ENCODE data around the gene ADGRG1.

Gene ADGRG1

DNA sequence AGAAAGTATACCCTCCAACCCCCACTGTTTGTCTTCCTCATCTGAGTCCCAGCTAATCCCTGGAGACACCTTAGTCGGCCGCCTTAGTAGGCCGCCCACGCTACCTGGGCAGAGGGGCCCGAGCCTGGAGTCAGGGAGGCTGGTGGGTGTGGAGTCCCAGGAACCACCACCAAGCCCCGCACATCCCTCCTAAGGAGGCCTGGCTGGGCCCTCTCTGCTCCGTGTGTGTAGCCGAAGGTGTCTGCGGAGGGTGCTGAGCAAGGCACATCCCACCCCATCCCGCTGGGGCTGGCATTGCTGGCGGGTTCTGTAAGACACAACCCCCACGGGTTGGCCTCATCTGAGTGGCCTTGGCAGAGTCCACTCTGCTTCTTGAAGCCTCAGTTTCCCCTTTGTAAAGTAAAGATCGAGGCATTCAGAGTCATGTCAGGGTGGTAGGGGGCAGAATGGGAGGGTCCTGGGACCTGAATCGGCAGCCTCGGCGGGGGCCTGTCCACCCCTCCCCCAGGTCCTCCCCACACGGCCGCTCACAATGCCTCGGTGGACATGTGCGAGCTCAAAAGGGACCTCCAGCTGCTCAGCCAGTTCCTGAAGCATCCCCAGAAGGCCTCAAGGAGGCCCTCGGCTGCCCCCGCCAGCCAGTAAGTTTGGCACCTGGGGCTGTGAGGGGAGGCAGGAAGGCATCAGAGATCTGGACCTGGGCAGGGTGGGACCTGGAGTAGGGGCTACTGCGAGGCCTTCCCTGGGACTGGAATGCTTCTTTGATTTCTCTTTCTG, 24.5 kb downstream of the ADGRG1 start:
- no peak for DNase-seq

DNA sequence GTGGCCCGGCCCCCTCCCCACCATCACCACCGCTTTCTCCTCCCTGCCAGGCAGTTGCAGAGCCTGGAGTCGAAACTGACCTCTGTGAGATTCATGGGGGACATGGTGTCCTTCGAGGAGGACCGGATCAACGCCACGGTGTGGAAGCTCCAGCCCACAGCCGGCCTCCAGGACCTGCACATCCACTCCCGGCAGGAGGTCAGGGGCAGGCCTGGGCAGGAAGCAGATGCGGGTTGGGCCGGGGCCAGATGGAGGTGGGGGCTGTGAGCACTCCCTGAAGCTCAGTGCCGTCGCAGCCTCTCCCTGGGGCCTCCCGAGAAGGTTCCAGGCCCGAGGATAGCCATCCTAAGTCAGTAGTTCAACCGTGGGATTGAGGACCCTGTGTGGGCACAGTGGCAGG, 25.5 kb downstream of the ADGRG1 start:
- no peak for DNase-seq

GRCh38 chr16:57656342-57656955, 28.0 kb downstream of the ADGRG1 start:
- DNase-seq = no peak

DNA sequence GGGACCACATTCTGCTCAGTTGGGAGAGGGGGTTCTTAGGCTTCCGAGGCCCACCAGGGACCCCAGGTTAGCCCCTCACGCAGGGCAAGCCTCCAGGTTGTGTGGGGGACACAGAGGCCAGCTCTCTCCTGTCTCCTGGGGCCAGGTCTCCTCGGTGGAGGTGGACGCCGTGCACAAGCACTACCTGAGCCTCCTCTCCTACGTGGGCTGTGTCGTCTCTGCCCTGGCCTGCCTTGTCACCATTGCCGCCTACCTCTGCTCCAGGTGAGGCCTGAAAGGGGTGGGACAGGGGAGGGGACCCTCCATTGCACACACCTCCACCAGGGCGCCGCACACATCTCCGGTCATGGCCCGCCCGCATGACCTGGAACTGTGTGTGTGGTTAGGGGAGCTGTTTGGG, 28.8 kb downstream of the ADGRG1 start:
- no peak for DNase-seq

- DNase-seq = no peak
Observed at GRCh38 chr16:57658130-57658877, 29.9 kb downstream of the ADGRG1 start.

- no peak for DNase-seq
Observed at GRCh38 chr16:57658878-57659674, 30.6 kb downstream of the ADGRG1 start.

- no peak for DNase-seq
Observed at GRCh38 chr16:57660715-57661463, 32.5 kb downstream of the ADGRG1 start.

DNA sequence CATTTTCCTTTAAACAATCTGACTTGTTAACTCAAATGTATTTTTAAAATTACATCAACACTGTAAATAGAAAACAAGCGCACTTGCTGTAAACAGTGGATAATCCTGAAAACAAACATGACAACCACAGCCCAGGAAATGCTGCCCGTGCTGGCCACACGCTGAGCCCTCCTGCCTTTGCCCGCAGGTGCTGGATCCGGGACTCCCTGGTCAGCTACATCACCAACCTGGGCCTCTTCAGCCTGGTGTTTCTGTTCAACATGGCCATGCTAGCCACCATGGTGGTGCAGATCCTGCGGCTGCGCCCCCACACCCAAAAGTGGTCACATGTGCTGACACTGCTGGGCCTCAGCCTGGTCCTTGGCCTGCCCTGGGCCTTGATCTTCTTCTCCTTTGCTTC, 33.1 kb downstream of the ADGRG1 start:
- DNase-seq = no peak

GRCh38 chr16:57661936-57662906, 33.8 kb downstream of the ADGRG1 start:
- no peak for DNase-seq

DNA sequence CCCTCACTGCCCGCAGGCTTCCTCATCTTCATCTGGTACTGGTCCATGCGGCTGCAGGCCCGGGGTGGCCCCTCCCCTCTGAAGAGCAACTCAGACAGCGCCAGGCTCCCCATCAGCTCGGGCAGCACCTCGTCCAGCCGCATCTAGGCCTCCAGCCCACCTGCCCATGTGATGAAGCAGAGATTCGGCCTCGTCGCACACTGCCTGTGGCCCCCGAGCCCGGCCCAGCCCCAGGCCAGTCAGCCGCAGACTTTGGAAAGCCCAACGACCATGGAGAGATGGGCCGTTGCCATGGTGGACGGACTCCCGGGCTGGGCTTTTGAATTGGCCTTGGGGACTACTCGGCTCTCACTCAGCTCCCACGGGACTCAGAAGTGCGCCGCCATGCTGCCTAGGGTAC, 35.0 kb downstream of the ADGRG1 start:
- no peak for DNase-seq

DNA sequence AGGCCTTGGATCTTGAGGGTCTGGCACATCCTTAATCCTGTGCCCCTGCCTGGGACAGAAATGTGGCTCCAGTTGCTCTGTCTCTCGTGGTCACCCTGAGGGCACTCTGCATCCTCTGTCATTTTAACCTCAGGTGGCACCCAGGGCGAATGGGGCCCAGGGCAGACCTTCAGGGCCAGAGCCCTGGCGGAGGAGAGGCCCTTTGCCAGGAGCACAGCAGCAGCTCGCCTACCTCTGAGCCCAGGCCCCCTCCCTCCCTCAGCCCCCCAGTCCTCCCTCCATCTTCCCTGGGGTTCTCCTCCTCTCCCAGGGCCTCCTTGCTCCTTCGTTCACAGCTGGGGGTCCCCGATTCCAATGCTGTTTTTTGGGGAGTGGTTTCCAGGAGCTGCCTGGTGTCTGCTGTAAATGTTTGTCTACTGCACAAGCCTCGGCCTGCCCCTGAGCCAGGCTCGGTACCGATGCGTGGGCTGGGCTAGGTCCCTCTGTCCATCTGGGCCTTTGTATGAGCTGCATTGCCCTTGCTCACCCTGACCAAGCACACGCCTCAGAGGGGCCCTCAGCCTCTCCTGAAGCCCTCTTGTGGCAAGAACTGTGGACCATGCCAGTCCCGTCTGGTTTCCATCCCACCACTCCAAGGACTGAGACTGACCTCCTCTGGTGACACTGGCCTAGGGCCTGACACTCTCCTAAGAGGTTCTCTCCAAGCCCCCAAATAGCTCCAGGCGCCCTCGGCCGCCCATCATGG, 35.7 kb downstream of the ADGRG1 start:
- DNase-seq = no peak

DNA sequence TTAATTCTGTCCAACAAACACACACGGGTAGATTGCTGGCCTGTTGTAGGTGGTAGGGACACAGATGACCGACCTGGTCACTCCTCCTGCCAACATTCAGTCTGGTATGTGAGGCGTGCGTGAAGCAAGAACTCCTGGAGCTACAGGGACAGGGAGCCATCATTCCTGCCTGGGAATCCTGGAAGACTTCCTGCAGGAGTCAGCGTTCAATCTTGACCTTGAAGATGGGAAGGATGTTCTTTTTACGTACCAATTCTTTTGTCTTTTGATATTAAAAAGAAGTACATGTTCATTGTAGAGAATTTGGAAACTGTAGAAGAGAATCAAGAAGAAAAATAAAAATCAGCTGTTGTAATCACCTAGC, 36.2 kb downstream of the ADGRG1 start:
- no peak for DNase-seq

DNA sequence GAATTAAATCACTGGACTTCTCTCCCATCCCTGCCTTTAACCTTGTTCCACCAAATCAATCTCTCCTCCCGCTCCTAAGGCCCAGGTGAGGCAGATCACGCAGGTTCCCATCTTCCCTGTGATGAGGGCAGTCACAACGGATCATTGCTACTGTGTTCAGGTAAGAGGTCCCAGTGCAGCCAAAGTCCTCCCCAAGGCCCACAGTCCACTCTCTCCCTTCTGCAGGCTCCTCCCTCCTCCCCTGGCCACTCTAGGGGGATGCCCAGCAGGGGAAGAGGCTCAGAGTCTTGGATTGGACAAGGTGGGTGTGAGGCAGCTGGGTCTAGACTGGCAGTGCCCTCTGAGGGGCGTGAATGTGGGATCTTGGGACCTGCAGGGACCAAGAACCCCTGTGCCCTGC, 37.1 kb downstream of the ADGRG1 start:
- DNase-seq = no peak

DNA sequence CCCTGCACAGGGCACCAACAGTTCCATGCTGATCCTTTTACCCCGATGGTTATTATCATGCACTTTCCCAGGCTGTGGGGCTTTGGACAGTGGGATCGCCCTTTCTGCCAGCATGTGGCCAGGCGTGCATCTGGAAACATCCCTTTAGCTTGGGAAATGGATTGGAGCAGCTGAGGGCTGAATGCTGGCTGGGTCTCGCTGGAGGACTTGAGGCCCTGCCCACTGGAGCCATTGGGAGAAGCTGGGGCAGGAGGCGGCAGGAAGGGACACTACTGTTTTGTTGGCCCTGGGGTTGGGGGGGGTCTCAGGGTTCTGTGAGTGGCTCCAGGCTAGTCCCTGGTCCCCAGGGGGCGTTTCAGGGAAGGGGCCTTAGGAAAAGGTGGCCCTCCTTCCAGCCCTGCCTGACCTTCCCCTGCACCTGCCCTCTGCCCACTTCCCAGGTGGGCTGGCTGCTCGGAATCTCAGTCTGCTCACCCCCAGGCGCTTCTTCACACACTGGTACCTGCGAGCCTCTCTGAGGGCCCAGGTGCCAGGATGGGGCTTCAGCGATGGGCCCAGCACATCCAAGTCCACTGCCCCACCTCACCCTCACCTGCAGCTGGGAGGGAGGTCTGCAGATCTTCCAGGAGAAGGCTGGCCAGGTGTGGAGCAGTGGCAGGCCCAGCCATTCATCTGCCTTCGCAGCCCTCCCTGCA, 38.1 kb downstream of the ADGRG1 start:
- no peak for DNase-seq

DNA sequence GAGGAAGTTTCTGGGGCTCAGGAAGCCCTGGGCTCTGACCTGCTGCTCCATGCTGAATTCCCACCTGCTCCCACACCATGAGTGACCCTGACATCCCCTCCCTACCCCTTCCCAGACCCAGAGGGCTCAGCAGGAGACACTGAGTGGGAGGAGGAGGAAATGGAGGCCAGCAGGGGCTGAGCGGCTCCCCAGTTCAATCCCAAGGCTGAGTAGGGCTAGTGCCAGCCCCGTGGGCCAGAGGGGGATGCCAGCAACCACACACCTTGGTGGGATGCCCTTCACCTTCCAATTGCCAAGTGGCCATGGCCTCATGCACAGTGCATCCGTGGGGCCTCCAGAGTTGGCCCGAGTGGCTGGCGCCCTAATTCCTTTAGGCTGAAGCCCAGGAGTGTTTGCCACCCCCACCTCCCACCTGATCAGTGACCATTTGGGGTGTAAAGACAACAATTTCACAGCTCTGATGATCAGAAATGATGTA, 38.7 kb downstream of the ADGRG1 start:
- DNase-seq = no peak

- no peak for DNase-seq
Observed at GRCh38 chr16:57667526-57668262, 39.3 kb downstream of the ADGRG1 start.

GRCh38 chr16:57668263-57668571, 39.8 kb downstream of the ADGRG1 start, which contains the start of gene ADGRG3:
Gene ADGRG3 (plus strand): TSS chr16:57668306. CDS start chr16:57668348, 42 bp downstream.
- no peak for DNase-seq

DNA sequence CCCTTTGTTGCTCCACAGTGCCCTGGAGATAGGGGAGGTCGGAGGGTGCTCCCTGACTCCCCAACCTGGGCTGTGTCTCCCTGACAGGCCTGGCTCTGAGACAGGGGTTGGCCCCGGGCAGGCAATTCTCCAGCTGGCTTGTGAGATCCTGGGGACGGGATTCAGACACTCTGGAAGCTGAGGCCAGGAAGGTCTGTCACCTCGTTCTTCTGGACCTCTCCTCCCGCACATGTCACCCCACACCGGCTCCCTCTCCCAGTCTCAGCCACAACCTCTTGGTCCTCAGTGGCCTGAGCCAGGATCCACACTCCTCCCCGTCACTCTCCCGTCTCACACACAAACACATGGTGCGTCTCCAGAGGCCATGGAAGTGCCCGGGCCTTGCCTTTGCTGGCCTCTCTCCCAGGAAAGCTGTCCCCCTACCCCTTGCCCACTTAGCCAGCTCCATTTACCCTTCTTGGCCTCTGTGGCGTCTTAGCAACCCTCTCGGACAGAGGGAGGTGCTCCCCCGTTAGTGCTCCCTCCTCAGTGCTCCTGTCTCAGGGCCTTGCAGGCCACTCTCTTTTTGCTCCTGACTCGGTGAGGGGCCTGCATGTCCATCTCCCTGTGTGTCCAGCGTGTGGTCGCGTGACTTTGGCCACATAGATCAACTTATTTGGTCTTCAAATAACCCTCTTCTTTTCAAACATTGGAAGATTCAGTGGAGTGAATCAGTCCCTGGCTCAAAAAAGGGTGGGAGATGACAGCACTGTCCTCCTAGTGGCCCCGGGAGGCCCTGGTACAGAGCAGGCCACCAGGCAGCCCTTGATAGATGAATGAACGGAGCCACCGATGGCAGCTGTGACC, 40.4 kb downstream of the ADGRG1 start:
- no peak for DNase-seq

Data from NCI-H1105 treated with DMSO at 0.1 percent for 48 hours (cell line).